OCI-M2 (cell line): ENCODE results near the gene NOMO2.
"Not testable (repeated sequence)": the region's sequence is repeated elsewhere in the genome, so short reads cannot be mapped to it uniquely, and the experiment has no call there.

Experiments
- DNase-seq: peaks from one replicate; lab custom pipeline; 2025; ENCODE audit not compliant: unreplicated experiment; lab: John Stamatoyannopoulos, UW

Gene NOMO2

GRCh38 chr16:18575298-18575917 lies 13.5 kb upstream of the NOMO2 start:
- not testable (repeated sequence) for DNase-seq

GRCh38 chr16:18573887-18574286 lies 12.0 kb upstream of the NOMO2 start:
- not testable (repeated sequence) for DNase-seq

DNA sequence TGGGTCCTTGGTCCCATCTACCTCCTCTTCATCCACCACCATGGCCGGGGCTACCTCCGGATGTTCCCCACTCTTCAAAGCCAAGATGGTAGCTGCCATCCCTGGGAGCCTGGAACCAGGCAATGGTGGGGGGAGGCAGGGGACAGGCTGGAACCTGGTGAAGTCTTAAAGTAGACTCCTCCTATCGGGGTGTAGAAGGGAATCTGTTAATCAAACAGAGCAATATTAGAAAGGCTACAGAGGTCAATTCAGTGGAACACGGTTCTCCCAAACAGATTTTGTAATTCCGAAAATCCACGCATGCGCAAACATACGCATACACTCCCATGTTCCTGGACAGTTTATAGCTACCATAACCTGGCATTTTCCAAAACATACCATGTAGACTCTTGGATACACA lies 11.1 kb upstream of the NOMO2 start:
- not testable (repeated sequence) for DNase-seq

DNA sequence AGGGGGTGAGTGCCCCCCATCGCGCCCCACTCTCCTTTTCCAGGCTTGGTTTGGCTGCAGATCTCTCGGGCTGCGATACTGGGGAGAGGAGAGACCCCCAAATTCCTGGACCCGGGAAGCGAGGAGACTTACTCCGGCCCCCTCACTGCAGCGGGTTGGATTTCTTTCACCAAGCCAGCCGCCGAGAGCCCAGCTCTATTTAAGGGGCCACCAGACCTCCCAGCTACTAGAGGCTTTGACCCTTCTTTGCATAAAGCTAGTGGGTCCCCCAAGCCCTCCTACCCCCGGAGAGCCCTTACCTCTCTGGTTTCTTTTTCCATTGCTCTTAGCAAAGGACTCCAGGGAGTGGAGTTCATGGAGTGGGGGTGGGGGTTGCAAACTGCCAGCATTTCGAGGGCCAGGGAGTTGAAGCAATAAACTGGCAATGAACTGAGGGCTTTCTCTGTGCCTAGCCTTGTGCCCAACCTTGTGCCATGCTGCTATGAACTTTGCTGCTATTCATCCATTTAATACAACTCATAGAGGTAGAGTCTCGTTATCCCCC lies 9.5 kb upstream of the NOMO2 start:
- not testable (repeated sequence) for DNase-seq

DNA sequence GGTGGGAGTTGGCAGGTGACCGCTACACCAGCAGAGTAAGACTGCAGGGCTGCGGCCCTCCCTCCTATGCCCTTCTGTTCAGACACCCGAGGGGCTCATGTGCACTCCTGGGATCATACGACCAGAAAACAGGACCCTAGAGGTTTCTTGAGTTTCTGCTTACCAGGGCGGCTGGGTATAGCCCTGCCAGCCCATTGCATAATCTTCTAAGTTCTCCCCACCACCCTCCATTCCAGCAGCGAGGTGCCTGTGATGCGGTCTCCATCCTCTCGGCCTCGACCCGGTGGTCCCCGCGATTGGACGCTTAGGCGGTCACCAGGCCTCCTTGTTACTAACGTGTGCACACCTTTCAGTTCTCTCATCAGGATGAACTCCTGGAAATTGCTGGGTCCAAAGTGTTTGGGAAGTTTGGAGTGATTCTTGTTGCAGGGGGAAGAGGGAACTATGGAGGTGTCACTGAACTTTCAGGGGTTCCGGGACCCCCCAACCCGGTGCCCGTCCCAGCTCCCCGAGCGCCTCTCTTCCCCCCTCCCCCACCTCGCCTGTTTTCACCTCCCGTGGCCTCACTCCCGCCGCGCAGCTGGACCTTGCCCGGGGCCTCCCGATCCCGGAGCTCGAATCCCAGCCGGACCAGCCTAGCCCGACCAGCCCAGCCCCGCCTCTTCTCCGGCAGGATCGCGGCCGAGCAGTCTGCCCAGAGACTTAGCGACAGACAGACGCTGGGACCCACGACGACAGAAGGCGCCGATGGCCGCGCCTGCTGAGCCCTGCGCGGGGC lies 8.8 kb upstream of the NOMO2 start:
- DNase-seq: not testable (repeated sequence)

DNA sequence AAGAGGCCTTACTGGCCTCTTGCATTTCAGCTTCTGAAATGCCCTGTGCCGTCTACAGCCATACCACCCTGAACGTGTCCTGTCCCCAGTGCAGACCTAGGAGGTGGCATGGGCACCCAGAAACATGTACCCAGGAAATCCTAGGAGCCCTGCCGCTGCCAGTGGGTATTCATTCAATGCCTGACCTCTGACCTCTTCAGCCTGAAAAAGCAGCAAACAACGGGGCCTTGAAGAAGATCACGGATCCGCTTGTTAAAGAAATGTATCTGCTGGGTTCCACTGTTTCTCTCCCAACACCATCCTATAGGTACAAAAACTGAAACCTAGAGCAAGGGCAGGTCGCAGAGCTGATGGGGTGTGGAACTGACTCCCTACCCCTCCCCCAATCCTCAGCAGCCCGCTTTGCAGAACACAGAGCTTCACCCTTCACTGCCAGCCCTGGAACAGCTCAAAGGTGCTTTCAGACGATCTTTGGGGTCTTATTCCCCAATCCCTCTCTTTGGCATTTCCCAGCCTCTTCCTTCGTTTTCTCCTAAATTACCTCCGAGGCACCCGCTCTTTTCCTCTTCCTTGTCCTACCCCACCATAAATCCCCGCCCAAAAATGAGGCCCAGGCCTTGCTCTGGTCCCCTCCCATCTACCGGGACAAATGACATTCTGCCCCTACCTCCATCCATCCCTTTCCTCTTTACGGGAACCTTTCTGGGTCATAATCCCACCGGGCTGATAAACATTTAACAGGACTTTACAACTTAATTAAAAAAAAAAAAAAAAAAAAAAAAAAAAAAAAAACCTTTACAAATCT lies 1.3 kb downstream of the NOMO2 start:
- DNase-seq: not testable (repeated sequence)

DNA sequence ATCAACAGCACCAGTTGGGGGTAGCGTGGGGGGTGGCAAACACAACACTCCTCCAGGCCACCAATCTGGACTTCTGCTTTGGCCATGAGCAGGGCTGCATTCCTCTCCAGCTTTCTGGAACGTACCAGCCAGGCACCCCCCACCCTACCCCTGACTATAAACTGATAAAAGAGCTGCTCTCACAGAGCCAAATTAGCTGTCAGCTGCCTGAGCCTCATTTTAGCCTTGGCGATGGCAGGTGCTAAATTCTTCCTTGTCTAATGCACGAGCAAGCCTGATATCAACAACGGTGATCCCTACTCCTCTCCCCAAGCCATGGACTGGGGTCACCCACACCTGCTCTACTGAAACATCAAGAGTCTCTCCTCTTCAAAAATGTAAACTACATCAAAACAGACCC lies 8.2 kb downstream of the NOMO2 start:
- not testable (repeated sequence) for DNase-seq

- DNase-seq: not testable (repeated sequence)
Measured at GRCh38 chr16:18547382-18547781, 14.5 kb downstream of the NOMO2 start.

DNA sequence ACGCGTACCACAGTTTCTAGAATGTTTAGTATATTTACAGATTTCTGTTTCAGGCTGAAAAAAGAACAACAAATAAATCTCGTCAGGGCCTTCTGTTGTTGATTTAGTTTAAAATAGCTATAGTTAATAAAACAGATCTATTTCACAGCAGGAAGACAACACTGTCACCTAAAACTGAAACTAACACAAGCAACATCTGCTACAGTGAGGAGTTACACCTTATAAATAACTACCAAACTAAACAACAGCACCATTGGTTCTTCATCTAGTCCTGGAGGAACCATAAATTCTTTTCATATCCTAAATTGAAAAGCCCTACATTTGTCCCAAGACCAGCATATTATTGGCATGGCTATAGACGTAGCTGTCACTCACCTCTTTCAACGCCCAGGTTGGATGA lies 15.0 kb downstream of the NOMO2 start:
- not testable (repeated sequence) for DNase-seq

GRCh38 chr16:18544232-18545081 lies 17.4 kb downstream of the NOMO2 start:
- not testable (repeated sequence) for DNase-seq

DNA sequence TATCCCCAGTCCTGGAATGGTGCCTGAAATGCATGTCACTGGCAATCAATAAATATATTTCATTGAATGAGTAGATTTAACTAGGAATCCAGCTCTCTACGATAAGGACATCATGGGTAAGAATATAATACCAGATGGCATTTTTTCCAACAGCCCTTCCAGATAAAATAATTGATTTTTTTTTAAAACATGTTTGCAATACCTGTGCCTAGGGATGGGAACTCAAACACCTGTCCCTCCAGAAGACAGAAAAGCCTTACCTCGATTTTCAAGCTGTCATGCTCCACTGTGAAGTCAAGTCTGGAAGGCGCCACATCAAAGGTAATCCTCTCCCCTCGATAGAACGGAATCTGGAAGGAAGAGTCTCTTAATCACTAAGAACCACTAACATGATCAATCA lies 20.0 kb downstream of the NOMO2 start:
- not testable (repeated sequence) for DNase-seq

DNA sequence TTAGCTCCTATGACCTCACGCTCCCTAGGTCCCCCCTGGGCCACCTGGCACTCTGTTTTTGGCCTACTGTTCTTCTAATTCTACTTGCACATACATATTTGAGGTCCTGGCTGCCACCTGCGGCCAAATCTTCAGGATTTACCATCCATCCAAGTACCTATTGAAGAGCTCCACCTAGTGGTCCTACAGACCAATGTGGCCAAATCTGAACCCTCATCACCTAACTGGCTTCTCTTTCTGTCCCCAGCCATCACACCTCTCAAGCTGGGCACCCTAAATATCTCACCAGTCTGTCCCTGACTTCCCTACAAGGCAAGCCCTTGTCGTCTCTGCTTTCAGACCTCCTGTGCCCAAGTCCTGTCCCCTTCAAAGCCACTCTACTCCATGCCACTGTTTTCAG lies 24.9 kb downstream of the NOMO2 start:
- DNase-seq: not testable (repeated sequence)

GRCh38 chr16:18535519-18536168 lies 26.3 kb downstream of the NOMO2 start:
- DNase-seq: not testable (repeated sequence)

- not testable (repeated sequence) for DNase-seq
Measured at GRCh38 chr16:18534308-18534707, 27.6 kb downstream of the NOMO2 start.

DNA sequence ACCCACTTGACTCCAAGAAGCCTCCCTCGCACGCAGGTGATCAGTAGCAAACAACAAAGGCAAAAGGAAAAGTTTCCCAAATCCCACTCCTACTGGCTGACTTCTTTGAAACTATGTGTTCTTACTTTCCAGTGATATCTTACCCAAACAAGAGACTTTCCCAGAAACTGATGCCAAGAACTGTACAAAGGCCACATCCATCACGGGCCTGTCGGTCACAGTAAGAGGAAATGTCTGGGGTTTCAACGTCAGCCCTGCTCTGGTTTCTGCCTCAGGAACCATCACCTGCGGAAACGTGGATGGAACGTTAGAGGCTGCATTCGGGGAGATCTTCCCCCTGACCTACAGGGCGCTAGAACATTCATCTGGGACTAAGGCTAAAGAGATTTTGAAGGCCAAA lies 30.6 kb downstream of the NOMO2 start:
- DNase-seq: not testable (repeated sequence)

- not testable (repeated sequence) for DNase-seq
Measured at GRCh38 chr16:18530329-18530728, 31.6 kb downstream of the NOMO2 start.

DNA sequence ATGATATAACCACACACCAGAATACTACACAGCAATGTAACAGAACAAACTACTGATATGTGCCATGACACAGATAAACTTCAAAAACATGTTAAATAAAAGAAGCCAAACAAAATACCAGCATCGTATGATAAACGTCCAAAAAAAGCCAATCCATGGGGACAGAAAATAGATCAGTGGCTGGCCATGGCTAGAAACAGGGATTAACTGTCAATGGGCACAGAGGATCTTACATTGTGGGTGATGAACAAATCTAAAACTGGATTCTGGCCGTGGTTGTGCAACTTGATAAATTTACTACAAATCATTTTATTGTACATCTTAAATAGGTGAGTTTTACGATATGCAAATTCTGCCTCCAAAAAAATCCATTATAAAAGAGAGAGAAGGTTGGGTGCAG lies 35.4 kb downstream of the NOMO2 start:
- DNase-seq: not testable (repeated sequence)

GRCh38 chr16:18525882-18526482 lies 35.9 kb downstream of the NOMO2 start:
- not testable (repeated sequence) for DNase-seq

DNA sequence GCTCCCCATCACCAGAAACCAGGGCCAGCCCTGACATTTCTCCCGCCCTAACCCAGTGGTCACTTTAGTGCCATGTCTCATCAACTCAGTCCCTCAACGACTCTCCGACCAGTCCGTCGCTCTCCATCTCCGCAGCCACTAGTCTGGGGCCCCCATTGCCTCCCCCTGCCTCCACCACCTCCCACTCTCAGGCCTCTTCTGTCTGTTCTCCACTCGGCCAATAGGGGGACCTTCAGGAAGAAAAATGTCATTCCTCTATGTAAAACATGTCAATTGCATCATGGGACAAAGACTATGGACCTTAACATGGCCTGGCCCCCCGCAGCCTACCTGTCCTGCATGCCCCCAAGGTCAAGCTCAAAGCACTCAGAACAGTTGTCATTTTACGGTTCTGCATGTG lies 39.3 kb downstream of the NOMO2 start:
- not testable (repeated sequence) for DNase-seq
